NCI-H510A (cell line): ENCODE measurements around the gene CFAP46.

ENCODE experiments used
- DNase-seq: peaks from one replicate; lab custom pipeline; 2025; lab: John Stamatoyannopoulos, UW

Gene CFAP46

GRCh38 chr10:132861884-132862461, 80.4 kb downstream of the CFAP46 start:
- no peak for DNase-seq

- DNase-seq, result no peak
Measured at GRCh38 chr10:132861116-132861691, 81.2 kb downstream of the CFAP46 start.

GRCh38 chr10:132860532-132860931, 81.8 kb downstream of the CFAP46 start:
- DNase-seq, result no peak

- no peak for DNase-seq
Measured at GRCh38 chr10:132859084-132859855, 83.1 kb downstream of the CFAP46 start.

- DNase-seq, result no peak
Measured at GRCh38 chr10:132858121-132859081, 84.0 kb downstream of the CFAP46 start.

- DNase-seq, result no peak
Measured at GRCh38 chr10:132856869-132857524, 85.4 kb downstream of the CFAP46 start.

GRCh38 chr10:132855889-132856288, 86.5 kb downstream of the CFAP46 start:
- DNase-seq, result no peak

- no peak for DNase-seq
Measured at GRCh38 chr10:132851451-132851850, 90.9 kb downstream of the CFAP46 start.

GRCh38 chr10:132850896-132851295, 91.5 kb downstream of the CFAP46 start:
- DNase-seq, result no peak

GRCh38 chr10:132850246-132850645, 92.1 kb downstream of the CFAP46 start:
- no peak for DNase-seq

GRCh38 chr10:132849546-132850031, 92.8 kb downstream of the CFAP46 start:
- no peak for DNase-seq

- DNase-seq, result no peak
Measured at GRCh38 chr10:132848951-132849545, 93.3 kb downstream of the CFAP46 start.

- no peak for DNase-seq
Measured at GRCh38 chr10:132848291-132848701, 94.1 kb downstream of the CFAP46 start.

- DNase-seq, result no peak
Measured at GRCh38 chr10:132847856-132848255, 94.5 kb downstream of the CFAP46 start.

GRCh38 chr10:132847416-132847777, 95.0 kb downstream of the CFAP46 start:
- DNase-seq, result no peak

- no peak for DNase-seq
Measured at GRCh38 chr10:132846631-132847415, 95.5 kb downstream of the CFAP46 start.

GRCh38 chr10:132845780-132846595, 96.4 kb downstream of the CFAP46 start:
- no peak for DNase-seq

- no peak for DNase-seq
Measured at GRCh38 chr10:132845041-132845551, 97.3 kb downstream of the CFAP46 start.
